Smooth muscle cell (in vitro differentiated cells): ENCODE data around the gene EXD3. TPM values are rescaled to one million over a fixed set of nuclear protein-coding genes. Genes with fewer than 3 reads are reported as not detected.
"Not testable (repeated sequence)": the region's sequence is repeated elsewhere in the genome, so short reads cannot be mapped to it uniquely, and the experiment has no call there.

Experiments used
- DNase-seq: peaks from one replicate; lab custom pipeline; 2025; ENCODE audit not compliant: unreplicated experiment; lab: John Stamatoyannopoulos, UW
- H2AFZ ChIP-seq: fragments of 200-600 bp; sonication (generic); 2 replicates; pipeline ENCODE4 v1.6.0; 2016; ENCODE audit warnings: antibody characterized with exemption, low read depth, mild to moderate bottlenecking
- H3F3A ChIP-seq: fragments of 200-600 bp; sonication (generic); 2 replicates; pipeline ENCODE4 v1.6.0; 2017; ENCODE audit warnings: antibody characterized with exemption, low read depth
- H3K27ac ChIP-seq: fragments of 200-600 bp; sonication (generic); 2 replicates; pipeline ENCODE4 v1.5.1; 2016; ENCODE audit warnings: low read depth, mild to moderate bottlenecking
- H3K27me3 ChIP-seq: fragments of 200-600 bp; sonication (generic); 2 replicates; pipeline ENCODE4 v1.6.1; 2016; ENCODE audit warnings: low read depth, mild to moderate bottlenecking
- H3K36me3 ChIP-seq: fragments of 200-600 bp; sonication (generic); 2 replicates; pipeline ENCODE4 v1.5.1; 2016; ENCODE audit warnings: low read depth
- H3K4me1 ChIP-seq: fragments of 200-600 bp; sonication (generic); 2 replicates; pipeline ENCODE4 v1.5.1; 2016; ENCODE audit warnings: low read depth
- H3K4me2 ChIP-seq: fragments of 200-600 bp; sonication (generic); 2 replicates; pipeline ENCODE4 v1.6.0; 2016; ENCODE audit warnings: mild to moderate bottlenecking
- H3K4me3 ChIP-seq: fragments of 200-600 bp; sonication (generic); 2 replicates; pipeline ENCODE4 v1.5.1; 2016; ENCODE audit warnings: mild to moderate bottlenecking
- H3K79me2 ChIP-seq: fragments of 200-600 bp; sonication (generic); 2 replicates; pipeline ENCODE4 v1.6.0; 2016; ENCODE audit warnings: low read depth, mild to moderate bottlenecking
- H3K9ac ChIP-seq: fragments of 200-600 bp; sonication (generic); 2 replicates; pipeline ENCODE4 v1.6.0; 2016; ENCODE audit warnings: low read depth
- H3K9me3 ChIP-seq: fragments of 200-600 bp; sonication (generic); replicated peaks from 2 replicates; pipeline ENCODE4 v1.5.1; 2016; ENCODE audit warnings: low read depth
- H4K20me1 ChIP-seq: fragments of 200-600 bp; sonication (generic); 2 replicates; pipeline ENCODE4 v1.6.0; 2016; ENCODE audit warnings: low read depth
- CTCF ChIP-seq: fragments of 200-600 bp; sonication (generic); IDR thresholded peaks from 2 replicates; pipeline ENCODE4 v1.5.1; 2017; ENCODE audit warnings: borderline replicate concordance, mild to moderate bottlenecking, antibody characterized with exemption; ENCODE audit not compliant: insufficient read depth, poor library complexity, severe bottlenecking
- WGBS: methylation state at CpG from one replicate; pipeline ENCODE4 v1.1.7; 2016; ENCODE audit warnings: low lambda C conversion rate; 5-methylcytosine and 5-hydroxymethylcytosine counted together
- polyA plus RNA-seq: library from polyadenylated mRNA; unstranded; fragments of >200 nt; fragmentation: Nextera tagmentation; extraction: Ambion mirVana; gene quantifications from 2 replicates; pipeline ENCODE4 v1.2.1, GENCODE V29; 2016
- total RNA-seq: library from RNA; depleted of rRNA; stranded (reverse); fragments of >200 nt; gene quantifications from 2 replicates; pipeline ENCODE4 v1.2.3, GENCODE V29; 2014

EXD3 gene
- total and polyA plus RNA-seq, 2 experiments from 2014 or later: 3.1 to 15.7 TPM

- Histone ChIP-seq H3K4me2 (no peak overlapping the region), H3K9me3 (no peaks in the 10 kb centered on the region), H3K27me3 (no peaks in the 10 kb centered on the region), H3K4me1 (no peaks in the 10 kb centered on the region), H3K27ac (no peak overlapping the region), H4K20me1 (no peaks in the 10 kb centered on the region), H3F3A (no peaks in the 10 kb centered on the region), H3K79me2 (no peaks in the 10 kb centered on the region), H3K9ac (no peak overlapping the region), H2AFZ (no peak overlapping the region), H3K4me3 (no peak overlapping the region), H3K36me3 (no peaks in the 10 kb centered on the region)
- 79% methylated on average over 11 of the region's 12 CpGs for WGBS
- no peak for DNase-seq
- no peak for TF ChIP-seq CTCF
Measured at GRCh38 chr9:137379761-137380161, 43.2 kb downstream of the EXD3 start.

GRCh38 chr9:137378688-137379410 lies 44.1 kb downstream of the EXD3 start:
- H3F3A ChIP-seq, H2AFZ ChIP-seq, H3K4me1 ChIP-seq, H3K9me3 ChIP-seq, H3K79me2 ChIP-seq, H3K36me3 ChIP-seq, H3K4me2 ChIP-seq, H4K20me1 ChIP-seq, H3K27ac ChIP-seq, H3K4me3 ChIP-seq, DNase-seq, H3K27me3 ChIP-seq, H3K9ac ChIP-seq: not testable (repeated sequence)
- 89% methylated on average over 6 of the region's 37 CpGs for WGBS

- H3K4me3 ChIP-seq: no peak overlapping the region
- no peak overlapping the region for H3K9ac ChIP-seq
- DNase-seq: no peak
- H3F3A ChIP-seq: no peaks in the 10 kb centered on the region
- H3K36me3 ChIP-seq: no peaks in the 10 kb centered on the region
- no peaks in the 10 kb centered on the region for H3K27me3 ChIP-seq
- H3K4me2 ChIP-seq: no peak overlapping the region
- 92% methylated on average over 12 of the region's 12 CpGs for WGBS
- no peak overlapping the region for H3K27ac ChIP-seq
- no peaks in the 10 kb centered on the region for H3K4me1 ChIP-seq
- H2AFZ ChIP-seq: no peak overlapping the region
- TF ChIP-seq CTCF: no peak
- no peaks in the 10 kb centered on the region for H3K9me3 ChIP-seq
- no peaks in the 10 kb centered on the region for H4K20me1 ChIP-seq
- no peaks in the 10 kb centered on the region for H3K79me2 ChIP-seq
Measured at GRCh38 chr9:137376386-137376785, 46.6 kb downstream of the EXD3 start.

- Histone ChIP-seq H3K4me3 (no peak overlapping the region), H3K36me3 (no peaks in the 10 kb centered on the region), H2AFZ (no peak overlapping the region), H3K79me2 (no peaks in the 10 kb centered on the region), H4K20me1 (no peaks in the 10 kb centered on the region), H3K4me1 (peaks cover under 1% of the 10 kb centered on the region), H3K9ac (no peak overlapping the region), H3F3A (no peaks in the 10 kb centered on the region), H3K27me3 (no peaks in the 10 kb centered on the region), H3K27ac (no peak overlapping the region), H3K9me3 (no peaks in the 10 kb centered on the region), H3K4me2 (no peak overlapping the region)
- no peak for TF ChIP-seq CTCF
- 98% methylated on average over 11 of the region's 11 CpGs for WGBS
- DNase-seq: no peak
Measured at GRCh38 chr9:137375321-137376058, 47.5 kb downstream of the EXD3 start.
